HCT116 (cell line): ENCODE measurements around the gene CTXN1. TPM values are rescaled to one million over a fixed set of nuclear protein-coding genes. Genes with fewer than 3 reads are reported as not detected.

Source experiments
- ATAC-seq: fragments of 200-7000 bp; cut with Tn5 transposase; 2 replicates; pipeline ENCODE4 v1.9.1; 2020; ENCODE audit warnings: mild to moderate bottlenecking, moderate library complexity
- BruUV-seq: library from RNA; stranded (reverse); fragments of 400-500 nt; replicated peaks from 2 replicates; lab custom pipeline; 2021; lab: Mats Ljungman, UMichigan
- CTCF ChIA-PET: fragments of 300-600 bp; sonication (Branson Sonifier 250); formaldehyde crosslinking; loops from one replicate; lab custom pipeline; 2021; ENCODE audit warnings: antibody characterized with exemption; lab: Charles Lee
- POLR2A ChIA-PET: fragments of 300-600, 350-600 bp; sonication (Branson Sonifier 250); formaldehyde crosslinking; loops from one replicate; lab custom pipeline; 2021; ENCODE audit warnings: antibody characterized with exemption; lab: Charles Lee
- RAD21 ChIA-PET, 2 experiments: fragments of 300-600 bp; sonication (Branson Sonifier 250); formaldehyde crosslinking; loops; one replicate each; lab custom pipeline; 2023; ENCODE audit warnings: low total read pairs in 2 of 2; ENCODE audit not compliant: uncharacterized antibody in 2 of 2, unreplicated experiment in 2 of 2, low non-redundant PET in 1 of 2; lab: Charles Lee
- DNase-seq: peaks from one replicate; pipeline ENCODE4 v3.0.0-alpha.2; 2010; ENCODE audit warnings: low read depth, low spot score
- H2AFZ ChIP-seq: fragments of 200-600 bp; shearing (Covaris generic), sonication (generic); 2 replicates; pipeline ENCODE4 v1.6.1; 2017; ENCODE audit warnings: low read depth, mixed run types, mixed read lengths, antibody characterized with exemption, low read length; ENCODE audit not compliant: poor library complexity, severe bottlenecking
- H3K27ac ChIP-seq: 2 replicates; pipeline ENCODE4 v1.5.1; 2012; ENCODE audit warnings: low read depth, low read length
- H3K27me3 ChIP-seq: fragments of 200-600 bp; sonication (generic); 2 replicates; pipeline ENCODE4 v1.6.1; 2016; ENCODE audit warnings: mixed run types, low read length, mixed read lengths; ENCODE audit not compliant: insufficient read depth
- H3K36me3 ChIP-seq, 2 experiments: fragments of 200-500 bp in 1 of 2; fragments of 200-600 bp in 1 of 2; sonication (Bioruptor generic) in 1 of 2; sonication (generic) in 1 of 2; 2 replicates each; pipeline versions ENCODE4 v1.5.1 to v1.6.1; 2014 to 2016; ENCODE audit warnings: low read length in 2 of 2, inconsistent platforms in 1 of 2, mixed read lengths in 1 of 2, mixed run types in 1 of 2; ENCODE audit not compliant: insufficient read depth in 2 of 2, control insufficient read depth in 1 of 2
- H3K4me1 ChIP-seq, 2 experiments: fragments of 200-600 bp in 1 of 2; sonication (generic) in 1 of 2; 2 replicates each; pipeline versions ENCODE4 v1.5.1 to v1.6.1; 2012 to 2017; ENCODE audit warnings: low read length in 2 of 2, inconsistent platforms in 1 of 2, mild to moderate bottlenecking in 1 of 2, mixed read lengths in 1 of 2, mixed run types in 1 of 2, moderate library complexity in 1 of 2; ENCODE audit not compliant: insufficient read depth in 2 of 2, control insufficient read depth in 1 of 2
- H3K4me2 ChIP-seq: fragments of 200-600 bp; sonication (generic); 2 replicates; pipeline ENCODE4 v1.6.1; 2017; ENCODE audit warnings: mixed run types, low read length, mixed read lengths
- H3K4me3 ChIP-seq, 2 experiments: fragments of 200-600 bp in 1 of 2; sonication (generic) in 1 of 2; replicated peaks in 1 of 2; 2 replicates each; pipeline ENCODE4 v1.5.1; 2011 to 2016; ENCODE audit warnings: low read length in 2 of 2, control low read depth in 1 of 2, low read depth in 1 of 2, mild to moderate bottlenecking in 1 of 2, mixed read lengths in 1 of 2, mixed run types in 1 of 2
- H3K79me2 ChIP-seq: fragments of 200-600 bp; sonication (generic); 2 replicates; pipeline ENCODE4 v1.6.1; 2017; ENCODE audit warnings: mild to moderate bottlenecking, mixed run types, low read length, moderate library complexity, mixed read lengths; ENCODE audit not compliant: insufficient read depth
- H3K9ac ChIP-seq: fragments of 200-600 bp; sonication (generic); 2 replicates; pipeline ENCODE4 v1.6.1; 2016; ENCODE audit warnings: low read length, mixed read lengths
- H3K9me2 ChIP-seq: fragments of 200-600 bp; sonication (generic), shearing (Covaris generic); 2 replicates; pipeline ENCODE4 v1.6.1; 2017; ENCODE audit warnings: mixed run types, mild to moderate bottlenecking, moderate library complexity; ENCODE audit not compliant: insufficient read depth
- H3K9me3 ChIP-seq, 2 experiments: fragments of 200-500 bp in 1 of 2; fragments of 200-600 bp in 1 of 2; sonication (Bioruptor generic) in 1 of 2; sonication (generic) in 1 of 2; 2 replicates each; pipeline ENCODE4 v1.6.1; 2014 to 2017; ENCODE audit warnings: low read length in 2 of 2, mixed read lengths in 2 of 2, inconsistent platforms in 1 of 2, low read depth in 1 of 2, mild to moderate bottlenecking in 1 of 2, mixed run types in 1 of 2, moderate library complexity in 1 of 2; ENCODE audit not compliant: control insufficient read depth in 1 of 2, insufficient read depth in 1 of 2
- H4K20me1 ChIP-seq: fragments of 200-600 bp; sonication (generic), shearing (Covaris generic); 2 replicates; pipeline ENCODE4 v1.6.1; 2017; ENCODE audit warnings: mixed run types, mild to moderate bottlenecking, moderate library complexity; ENCODE audit not compliant: insufficient read depth
- ATF3 ChIP-seq: IDR thresholded peaks from 2 replicates; pipeline ENCODE4 v1.6.1; 2012
- CBX3 ChIP-seq: IDR thresholded peaks from 2 replicates; pipeline ENCODE4 v1.6.1; 2012; ENCODE audit warnings: low read depth
- CEBPB ChIP-seq: IDR thresholded peaks from 2 replicates; pipeline ENCODE4 v1.6.1; 2012; ENCODE audit warnings: low read depth
- EGR1 ChIP-seq: IDR thresholded peaks from 2 replicates; pipeline ENCODE4 v1.6.1; 2012; ENCODE audit warnings: low read depth
- ELF1 ChIP-seq: IDR thresholded peaks from 2 replicates; pipeline ENCODE4 v1.6.1; 2012; ENCODE audit warnings: low read depth, borderline replicate concordance
- EZH2 ChIP-seq: fragments of 200-600 bp; sonication (generic); IDR thresholded peaks from 2 replicates; pipeline ENCODE4 v1.6.1; 2017; ENCODE audit warnings: antibody characterized with exemption, mixed run types
- EZH2phosphoT487 ChIP-seq: fragments of 200-600 bp; IDR thresholded peaks from 2 replicates; pipeline ENCODE4 v1.6.1; 2018; ENCODE audit warnings: antibody characterized with exemption, borderline replicate concordance
- FOSL1 ChIP-seq: IDR thresholded peaks from 2 replicates; pipeline ENCODE4 v1.6.1; 2012; ENCODE audit warnings: low read depth
- JUND ChIP-seq: IDR thresholded peaks from 2 replicates; pipeline ENCODE4 v1.6.1; 2012
- RAD21 ChIP-seq: IDR thresholded peaks from 2 replicates; pipeline ENCODE4 v1.6.1; 2012; ENCODE audit warnings: low read depth, mild to moderate bottlenecking
- SRF ChIP-seq: IDR thresholded peaks from 2 replicates; pipeline ENCODE4 v1.6.1; 2012; ENCODE audit warnings: low read depth
- TCF7L2 ChIP-seq: IDR thresholded peaks from 2 replicates; pipeline ENCODE4 v1.7.0; 2011; ENCODE audit warnings: borderline replicate concordance, inconsistent platforms; ENCODE audit not compliant: insufficient read depth, insufficient read length; ENCODE audit errors: extremely low read depth
- YY1 ChIP-seq: IDR thresholded peaks from 2 replicates; pipeline ENCODE4 v1.6.1; 2011; ENCODE audit warnings: low read length, low read depth, moderate library complexity, mild to moderate bottlenecking; ENCODE audit not compliant: insufficient replicate concordance; ENCODE audit errors: extremely low read depth
- ZNF274 ChIP-seq: fragments of 200-500 bp; sonication (Bioruptor generic); IDR thresholded peaks from 2 replicates; pipeline ENCODE4 v1.6.1; 2014; ENCODE audit warnings: mild to moderate bottlenecking, low read depth, low read length, inconsistent platforms
- intact Hi-C: fragments of 100-400 bp; cut with micrococcal nuclease; formaldehyde crosslinking; loops from 2 replicates; pipeline ENCODE4 v1.10.0; 2022
- total RNA-seq: library from RNA; stranded (reverse); gene quantifications from one replicate; pipeline ENCODE4 v1.2.1, GENCODE V29; 2021; ENCODE audit not compliant: unreplicated experiment
- TF ChIP-seq, protein P1 (sequence below): IDR thresholded peaks from 2 replicates; pipeline ENCODE4 v1.6.1; 2012
- TF ChIP-seq, protein P2 (sequence below): IDR thresholded peaks from 2 replicates; pipeline ENCODE4 v1.6.1; 2011; ENCODE audit warnings: mild to moderate bottlenecking, low read length, moderate library complexity; ENCODE audit not compliant: insufficient replicate concordance; ENCODE audit errors: extremely low read depth

The CTXN1 gene
- total RNA-seq, 1 experiment from 2014 or later = 56.0 TPM

GRCh38 chr19:7965259-7965841, 39.4 kb upstream of the CTXN1 start:
- Histone ChIP-seq H3K4me3 (no peak overlapping the region), H2AFZ (no peak overlapping the region), H3K36me3 (peaks cover 53 to 70% of the 10 kb centered on the region in 2 experiments; a peak in 3 of 4 replicates), H3K27ac (no peak overlapping the region), H3K4me1 (no peaks in the 10 kb centered on the region), H3K9me2 (no peaks in the 10 kb centered on the region), H3K9me3 (no peaks in the 10 kb centered on the region), H3K4me2 (no peak overlapping the region), H3K9ac (no peak overlapping the region), H3K79me2 (peaks cover 19% of the 10 kb centered on the region; the same call in 1 of the 2 replicates), H4K20me1 (0 out of 2 replicates have a peak, but pooled peaks cover 3% of the 10 kb centered on the region)
- intact Hi-C loops = no loop called here
- CTCF ChIA-PET = no interaction called here
- no TSS peak for BruUV-seq
- no peak for TF ChIP-seq JUND
- TF ChIP-seq EZH2 = no peak
- TF ChIP-seq, all 23 proteins: peak for 0
- ATAC-seq = no peak
- no peaks in the 10 kb centered on the region for H3K27me3 ChIP-seq
- POLR2A ChIA-PET = interaction anchor here (0.6 kb wide), 1 partner anchor 9 kb away, joined by 3 read pairs; no protein-coding TSS in a partner anchor
- no peak for DNase-seq
- RAD21 ChIA-PET = no interaction called here

- no peak overlapping the region for H2AFZ ChIP-seq
- ChIA-PET POLR2A (no interaction called here), CTCF (no interaction called here), RAD21 (no interaction called here)
- no peak overlapping the region for H3K4me2 ChIP-seq
- no TSS peak for BruUV-seq
- ATAC-seq (no peak), DNase-seq (no peak)
- H3K27me3 ChIP-seq = no peaks in the 10 kb centered on the region
- 0 out of 2 replicates have a peak, but pooled peaks cover 10% of the 10 kb centered on the region for H3K79me2 ChIP-seq
- no peak overlapping the region for H3K9ac ChIP-seq
- no peaks in the 10 kb centered on the region for H3K9me3 ChIP-seq
- H3K4me3 ChIP-seq = no peak overlapping the region
- H3K36me3 ChIP-seq = peaks cover 42 to 61% of the 10 kb centered on the region in 2 experiments; a peak in 3 of 4 replicates
- no peak overlapping the region for H3K27ac ChIP-seq
- no peaks in the 10 kb centered on the region for H3K9me2 ChIP-seq
- H3K4me1 ChIP-seq = no peaks in the 10 kb centered on the region
- intact Hi-C loops = no loop called here
- 0 out of 2 replicates have a peak, but pooled peaks cover 3% of the 10 kb centered on the region for H4K20me1 ChIP-seq
- TF ChIP-seq CBX3 (no peak), EZH2phosphoT487 (no peak), SRF (no peak), FOSL1 (no peak), RAD21 (no peak), ZNF274 (no peak), CEBPB (no peak), EGR1 (no peak), YY1 (no peak), TCF7L2 (no peak), JUND (no peak), ELF1 (no peak), ATF3 (no peak)
- TF ChIP-seq, protein P1, sequence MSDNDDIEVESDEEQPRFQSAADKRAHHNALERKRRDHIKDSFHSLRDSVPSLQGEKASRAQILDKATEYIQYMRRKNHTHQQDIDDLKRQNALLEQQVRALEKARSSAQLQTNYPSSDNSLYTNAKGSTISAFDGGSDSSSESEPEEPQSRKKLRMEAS = no peak
- TF ChIP-seq, protein P2, sequence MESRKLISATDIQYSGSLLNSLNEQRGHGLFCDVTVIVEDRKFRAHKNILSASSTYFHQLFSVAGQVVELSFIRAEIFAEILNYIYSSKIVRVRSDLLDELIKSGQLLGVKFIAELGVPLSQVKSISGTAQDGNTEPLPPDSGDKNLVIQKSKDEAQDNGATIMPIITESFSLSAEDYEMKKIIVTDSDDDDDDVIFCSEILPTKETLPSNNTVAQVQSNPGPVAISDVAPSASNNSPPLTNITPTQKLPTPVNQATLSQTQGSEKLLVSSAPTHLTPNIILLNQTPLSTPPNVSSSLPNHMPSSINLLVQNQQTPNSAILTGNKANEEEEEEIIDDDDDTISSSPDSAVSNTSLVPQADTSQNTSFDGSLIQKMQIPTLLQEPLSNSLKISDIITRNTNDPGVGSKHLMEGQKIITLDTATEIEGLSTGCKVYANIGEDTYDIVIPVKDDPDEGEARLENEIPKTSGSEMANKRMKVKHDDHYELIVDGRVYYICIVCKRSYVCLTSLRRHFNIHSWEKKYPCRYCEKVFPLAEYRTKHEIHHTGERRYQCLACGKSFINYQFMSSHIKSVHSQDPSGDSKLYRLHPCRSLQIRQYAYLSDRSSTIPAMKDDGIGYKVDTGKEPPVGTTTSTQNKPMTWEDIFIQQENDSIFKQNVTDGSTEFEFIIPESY = no peak
- TF ChIP-seq, all 23 proteins: peak for 0
Measured at GRCh38 chr19:7963566-7963965, 37.6 kb upstream of the CTXN1 start.
